GM12878 (cell line): ENCODE data around the gene LRWD1. TPM values are rescaled to one million over a fixed set of nuclear protein-coding genes. Genes with fewer than 3 reads are reported as not detected.

ENCODE experiments used
- ATAC-seq: fragments of 200-7000 bp; cut with Tn5 transposase; 3 replicates; pipeline ENCODE4 v1.9.1; 2020; ENCODE audit warnings: mild to moderate bottlenecking, moderate library complexity
- BruUV-seq: library from RNA; stranded (reverse); fragments of 400-500 nt; replicated peaks from 2 replicates; lab custom pipeline; 2021; lab: Mats Ljungman, UMichigan
- CTCF ChIA-PET: fragments of 300-600 bp; sonication (Branson Sonifier 250); formaldehyde crosslinking; extraction: SDS; loops from one replicate; lab custom pipeline; 2021; ENCODE audit warnings: inconsistent platforms; lab: Yijun Ruan, JAX
- POLR2A ChIA-PET: fragments of 350-600 bp; formaldehyde crosslinking; extraction: SDS; loops from one replicate; lab custom pipeline; 2021; ENCODE audit warnings: inconsistent platforms; lab: Charles Lee
- RAD21 ChIA-PET: fragments of 300-600 bp; sonication (Branson Sonifier 250); formaldehyde crosslinking; loops from one replicate; lab custom pipeline; 2023; ENCODE audit warnings: antibody characterized with exemption; ENCODE audit not compliant: unreplicated experiment; lab: Charles Lee
- SMC1A ChIA-PET: fragments of 300-600 bp; sonication (Branson Sonifier 250); formaldehyde crosslinking; loops from one replicate; lab custom pipeline; 2023; ENCODE audit not compliant: unreplicated experiment, uncharacterized antibody; lab: Charles Lee
- DNase-seq: peaks from one replicate; pipeline ENCODE4 v3.0.0-alpha.2; 2011; ENCODE audit warnings: low read depth, low spot score
- FAIRE-seq: peaks from 3 replicates; lab custom pipeline; 2011; peaks lifted over from hg19 to GRCh38; lab: Jason Lieb, UNC
- H2AFZ ChIP-seq: 2 replicates; pipeline ENCODE4 v1.6.0; 2011; ENCODE audit warnings: low read depth, low read length, control low read depth; ENCODE audit not compliant: control insufficient read depth
- H3K27ac ChIP-seq: 2 replicates; pipeline ENCODE4 v1.5.1; 2011; ENCODE audit warnings: control low read depth; ENCODE audit not compliant: control insufficient read depth, insufficient read depth
- H3K27me3 ChIP-seq, 2 experiments: replicated peaks in 1 of 2; 2 replicates each; pipeline versions ENCODE4 v1.6.0 to v1.6.1; 2011; ENCODE audit warnings: low read length in 1 of 2; ENCODE audit not compliant: control insufficient read depth in 2 of 2, insufficient read depth in 2 of 2
- H3K36me3 ChIP-seq, 2 experiments: 2 replicates each; pipeline ENCODE4 v1.5.1; 2011; ENCODE audit warnings: low read length in 1 of 2; ENCODE audit not compliant: control insufficient read depth in 2 of 2, insufficient read depth in 2 of 2
- H3K4me1 ChIP-seq: 2 replicates; pipeline ENCODE4 v1.6.1; 2011; ENCODE audit warnings: mild to moderate bottlenecking, low read length, moderate library complexity, mixed read lengths; ENCODE audit not compliant: control insufficient read depth, insufficient read depth
- H3K4me2 ChIP-seq: 2 replicates; pipeline ENCODE4 v1.6.0; 2011; ENCODE audit warnings: control low read depth; ENCODE audit not compliant: control insufficient read depth, insufficient read depth
- H3K4me3 ChIP-seq: fragments of 200-600 bp; sonication (generic); 2 replicates; pipeline ENCODE4 v1.5.1; 2016
- H3K79me2 ChIP-seq: 2 replicates; pipeline ENCODE4 v1.6.0; 2011; ENCODE audit warnings: low read length; ENCODE audit not compliant: control insufficient read depth, insufficient read depth
- H3K9ac ChIP-seq: 2 replicates; pipeline ENCODE4 v1.8.0; 2011; ENCODE audit warnings: low read length, control low read depth, mixed read lengths; ENCODE audit not compliant: control insufficient read depth, insufficient read depth
- H3K9me3 ChIP-seq: replicated peaks from 3 replicates; pipeline ENCODE4 v1.5.1; 2011; ENCODE audit warnings: mild to moderate bottlenecking, low read length; ENCODE audit not compliant: control insufficient read depth, insufficient read depth
- H4K20me1 ChIP-seq: 2 replicates; pipeline ENCODE4 v1.6.0; 2011; ENCODE audit not compliant: control insufficient read depth, insufficient read depth
- BHLHE40 ChIP-seq, 2 experiments: fragments of 450-650 bp in 1 of 2; IDR thresholded peaks; 2 replicates each; pipeline ENCODE4 v1.6.1; 2011 to 2017; ENCODE audit warnings: low read depth in 2 of 2, borderline replicate concordance in 1 of 2, improper control_type of control experiment in 1 of 2, low read length in 1 of 2, mild to moderate bottlenecking in 1 of 2
- CUX1 ChIP-seq: IDR thresholded peaks from 2 replicates; pipeline ENCODE4 v1.6.1; 2012; ENCODE audit warnings: improper control_type of control experiment, low read depth, low read length; ENCODE audit not compliant: insufficient replicate concordance
- DPF2 ChIP-seq: fragments of 450-650 bp; IDR thresholded peaks from 2 replicates; pipeline ENCODE4 v1.6.1; 2017; ENCODE audit warnings: mild to moderate bottlenecking
- EED ChIP-seq: sonication (generic); IDR thresholded peaks from 2 replicates; pipeline ENCODE4 v1.6.1; 2016; ENCODE audit warnings: antibody characterized with exemption, low read depth
- EGR1 ChIP-seq, 2 experiments: IDR thresholded peaks; 1 replicate in 1 of 2; 2 replicates in 1 of 2; pipeline ENCODE4 v1.6.1; 2011 to 2012; ENCODE audit warnings: low read depth in 2 of 2, low read length in 2 of 2, borderline replicate concordance in 1 of 2, mild to moderate bottlenecking in 1 of 2, moderate library complexity in 1 of 2
- GATAD2B ChIP-seq: fragments of 450-650 bp; conservative IDR thresholded peaks from 2 replicates; pipeline ENCODE4 v1.6.1; 2017; ENCODE audit warnings: low read depth, mild to moderate bottlenecking, moderate library complexity
- IKZF1 ChIP-seq: fragments of 450-650 bp; conservative IDR thresholded peaks from 2 replicates; pipeline ENCODE4 v1.6.1; 2017; ENCODE audit warnings: antibody characterized with exemption, mild to moderate bottlenecking
- MLLT1 ChIP-seq: fragments of 450-650 bp; IDR thresholded peaks from 2 replicates; pipeline ENCODE4 v1.6.1; 2016; ENCODE audit warnings: mild to moderate bottlenecking
- MTA2 ChIP-seq: fragments of 450-650 bp; IDR thresholded peaks from 2 replicates; pipeline ENCODE4 v1.6.1; 2016; ENCODE audit warnings: low read depth, mild to moderate bottlenecking, moderate library complexity
- MXI1 ChIP-seq: fragments of 150-350 bp; IDR thresholded peaks from 2 replicates; pipeline ENCODE4 v1.6.1; 2011; ENCODE audit warnings: low read depth, mild to moderate bottlenecking, inconsistent platforms, low read length, improper control_type of control experiment
- PAX5 ChIP-seq: IDR thresholded peaks from 2 replicates; pipeline ENCODE4 v1.6.1; 2011; ENCODE audit warnings: low read depth, low read length, borderline replicate concordance
- SPI1 ChIP-seq: IDR thresholded peaks from 2 replicates; pipeline ENCODE4 v1.6.1; 2011; ENCODE audit warnings: low read depth, mild to moderate bottlenecking, low read length, moderate library complexity, borderline replicate concordance; ENCODE audit not compliant: insufficient read depth
- STAT3 ChIP-seq: IDR thresholded peaks from 2 replicates; pipeline ENCODE4 v1.6.1; 2011; ENCODE audit warnings: low read depth, low read length, improper control_type of control experiment
- SUPT20H ChIP-seq: IDR thresholded peaks from 2 replicates; pipeline ENCODE4 v1.6.1; 2011; ENCODE audit warnings: low read depth, mild to moderate bottlenecking, low read length, moderate library complexity, borderline replicate concordance; ENCODE audit not compliant: control insufficient read depth
- WGBS: methylation state at CpG from one replicate; pipeline ENCODE4 v1.1.6; 2016; ENCODE audit warnings: low lambda C conversion rate; ENCODE audit not compliant: insufficient replicate concordance, insufficient coverage; ENCODE audit errors: missing lambda C conversion rate; 5-methylcytosine and 5-hydroxymethylcytosine counted together
- in situ Hi-C: fragments of 300-500 bp; cut with MboI; formaldehyde crosslinking; loops from 9 replicates; pipeline ENCODE4 v1.14.3; 2018; ENCODE audit warnings: mixed read lengths
- intact Hi-C: fragments of 100-400 bp; cut with micrococcal nuclease; formaldehyde crosslinking; loops from one replicate; pipeline ENCODE4 v1.14.2; 2022; ENCODE audit not compliant: unreplicated experiment
- polyA plus RNA-seq, 11 experiments: library from polyadenylated mRNA; depleted of rRNA in 4 of 11; unstranded in 6 of 11; stranded (reverse) in 5 of 11; fragments of >200 nt; fragmentation: Nextera tagmentation in 4 of 11; fragmentation: Illumina TruSeq in 1 of 11; extraction: Ambion mirVana in 4 of 11; extraction: Trizol in 1 of 11; gene quantifications; 1 replicate in 1 of 11; 2 replicates in 10 of 11; pipeline versions ENCODE4 v1.2.1 to v1.2.3, GENCODE V29; 2011 to 2016; ENCODE audit warnings: inconsistent platforms in 2 of 11, missing spikeins in 2 of 11, low read depth in 1 of 11
- total RNA-seq, 4 experiments: library from RNA; depleted of rRNA in 3 of 4; stranded (reverse); fragments of >200 nt in 3 of 4; fragmentation: Illumina TruSeq in 1 of 4; extraction: Trizol in 1 of 4; gene quantifications; 2 replicates each; pipeline versions ENCODE4 v1.2.1 to v1.2.3, GENCODE V29; 2013 to 2021

Gene LRWD1
- total and polyA plus RNA-seq, 10 of the 15 experiments (the other 5 are each of a cell fraction or from before 2014, with no cell fraction given), result 0.40 to 64.4 (median 26.1) TPM

- BruUV-seq, result no TSS peak
- no peak for DNase-seq
- Histone ChIP-seq H3K27ac (peak overlapping the region; percentile 99), H3K4me1 (peaks cover 58% of the 10 kb centered on the region), H2AFZ (peak overlapping the region; percentile 39; the same call in 1 of the 2 replicates), H3K27me3 (no peaks in the 10 kb centered on the region), H3K4me2 (peak overlapping the region; percentile 85), H3K9ac (peak overlapping the region; percentile 97), H4K20me1 (no peaks in the 10 kb centered on the region), H3K9me3 (no peaks in the 10 kb centered on the region), H3K4me3 (peak overlapping the region; percentile 51; the same call in 1 of the 2 replicates), H3K79me2 (peaks cover 11% of the 10 kb centered on the region), H3K36me3 (peaks cover 5 to 6% of the 10 kb centered on the region in 2 experiments)
- ChIA-PET SMC1A (interaction anchor here (0.7 to 6.7 kb wide), 9 partner anchors 8 to 134 kb away, joined by 3 to 89 read pairs (median 19); partner anchors contain the start of gene ORAI2), RAD21 (interaction anchor here (0.7 to 6.0 kb wide), 8 partner anchors 9 to 135 kb away, joined by 3 to 115 read pairs (median 14); partner anchors contain the start of gene ALKBH4), CTCF (interaction anchor here (0.6 to 5.3 kb wide), 11 partner anchors 9 to 43 kb away, joined by 3 to 32 read pairs (median 5); no protein-coding TSS in a partner anchor), POLR2A (interaction anchor here (0.6 to 13.0 kb wide), 5 partner anchors 9 to 135 kb away, joined by 4 to 210 read pairs (median 34); partner anchors contain the start of gene ORAI2)
- under 1% methylated on average over 13 of the region's 13 CpGs for WGBS
- in situ Hi-C loops, result no loop called here
- intact Hi-C loops, result loop anchor here (1.0 to 2.0 kb wide), 3 partner anchors 16 to 21 kb away; no protein-coding TSS in a partner anchor
- ATAC-seq, result peak; percentile 54
- FAIRE-seq, result peak; percentile 86
- TF ChIP-seq EGR1 (IDR thresholded peaks at IDR 0.05; ENCODE audit: borderline replicate concordance in 1 of 2, low read depth in 2 of 2, low read length in 2 of 2), result peak in 1 of 2 experiments; percentile 57; a peak in 1 of 3 replicates
- TF ChIP-seq MLLT1, result peak; percentile 63; the same call in 1 of the 2 replicates
- peak; percentile 59 for TF ChIP-seq GATAD2B
- TF ChIP-seq MTA2, result peak; percentile 62; the same call in 1 of the 2 replicates
- no peak for TF ChIP-seq STAT3
- no peak; the same call in 1 of the 2 replicates for TF ChIP-seq EED
- peak; percentile 72; the same call in 1 of the 2 replicates for TF ChIP-seq PAX5
- TF ChIP-seq SUPT20H, result no peak
- peak; percentile 14 for TF ChIP-seq CUX1
- TF ChIP-seq SPI1, result peak; percentile 79
- peak; percentile 48 to 63; a peak in 2 of 4 replicates for TF ChIP-seq BHLHE40 (IDR thresholded peaks at IDR 0.05; ENCODE audit: borderline replicate concordance in 1 of 2, low read depth in 2 of 2, low read length in 1 of 2)
- TF ChIP-seq MXI1, result 0 out of 2 replicates have a peak, but pooled peaks have one; percentile 46
- peak; percentile 82 for TF ChIP-seq IKZF1
- TF ChIP-seq DPF2, result peak; percentile 24
Measured at GRCh38 chr7:102424787-102425218, 40.0 kb upstream of the LRWD1 start.
